ENCODE results near the gene GDF10.

GDF10 gene

GRCh38 chr10:47276071-47276470 lies 23.9 kb upstream of the GDF10 start:
- DNase-seq: no peak

GRCh38 chr10:47276576-47277351 lies 23.2 kb upstream of the GDF10 start:
- no peak for DNase-seq

DNA sequence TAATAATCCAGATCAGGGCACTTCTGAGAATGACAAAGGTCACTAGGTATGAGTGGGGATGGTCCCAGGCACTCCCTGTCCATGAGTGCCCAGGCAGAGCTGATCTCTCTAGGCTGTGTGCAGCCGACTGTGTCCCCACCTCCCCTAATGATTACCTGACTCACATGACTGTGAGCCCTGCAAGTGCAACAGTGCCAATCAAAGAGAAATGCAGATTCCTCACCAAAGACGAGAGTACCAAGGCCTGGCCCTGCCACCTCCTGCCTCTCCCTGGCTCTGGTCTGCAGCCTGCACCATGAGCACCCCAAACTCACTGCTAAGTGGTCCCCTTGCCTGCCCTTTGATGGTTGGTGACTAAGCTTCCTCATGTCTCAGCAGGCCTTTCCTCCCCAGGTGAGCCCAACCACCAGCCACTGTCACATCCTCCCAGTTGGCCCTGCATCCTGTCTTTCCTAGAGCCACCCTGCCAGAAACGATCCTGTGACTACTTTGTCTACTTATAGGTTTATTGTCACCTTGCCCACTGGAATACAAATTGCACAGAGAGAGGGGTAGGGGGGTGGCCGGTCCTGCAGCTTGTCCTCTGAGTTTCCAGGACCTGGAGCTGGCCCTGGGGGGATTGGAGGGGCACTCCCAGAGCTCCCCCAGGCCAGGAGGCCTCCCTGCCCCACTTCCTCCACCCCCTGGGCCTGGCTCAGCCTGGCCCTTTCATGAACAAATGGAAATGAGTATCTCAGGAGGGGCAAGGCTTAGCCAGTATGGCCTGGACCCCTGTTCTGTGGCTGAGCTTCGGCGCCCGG lies 22.4 kb upstream of the GDF10 start:
- peak; percentile 41 for DNase-seq

DNA sequence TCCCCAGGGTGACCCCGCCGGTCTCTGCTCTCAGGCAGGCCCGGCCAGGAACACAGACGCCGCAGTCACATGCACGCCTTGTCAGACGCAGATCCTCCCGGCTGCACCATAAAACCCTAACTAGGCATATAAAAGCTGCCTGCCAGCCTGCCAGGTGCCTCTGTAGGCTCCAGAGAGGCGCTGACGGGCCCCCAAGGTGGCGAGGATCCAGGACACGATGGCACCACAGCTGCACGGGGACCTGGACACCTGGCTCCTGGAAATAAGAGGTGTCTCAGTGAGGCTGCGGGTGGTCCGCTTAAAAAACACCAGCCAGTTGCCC lies 21.9 kb upstream of the GDF10 start:
- no peak for DNase-seq

- no peak for DNase-seq
These were observed 21.3 kb upstream of the GDF10 start for GRCh38 chr10:47278720-47279119.

DNA sequence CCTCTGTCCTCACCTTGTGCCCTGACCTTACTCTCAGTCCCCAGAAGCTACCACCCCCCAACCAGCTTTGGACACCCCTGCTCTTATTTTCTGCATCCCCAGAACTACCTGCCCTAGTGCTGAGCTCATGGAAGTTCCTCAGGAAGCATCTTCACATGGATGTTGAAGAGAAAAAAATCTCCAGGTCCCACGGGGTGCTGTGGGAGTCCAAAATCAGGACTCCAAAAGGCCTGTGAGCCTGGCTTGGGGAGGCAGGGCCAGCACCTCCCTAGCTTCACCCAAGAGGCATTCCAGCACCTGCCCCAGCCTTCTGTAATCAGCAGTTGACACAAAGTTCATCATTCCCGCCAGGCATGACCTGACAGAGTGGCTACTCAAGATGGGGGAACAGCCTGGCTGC lies 20.7 kb upstream of the GDF10 start:
- no peak for DNase-seq

DNA sequence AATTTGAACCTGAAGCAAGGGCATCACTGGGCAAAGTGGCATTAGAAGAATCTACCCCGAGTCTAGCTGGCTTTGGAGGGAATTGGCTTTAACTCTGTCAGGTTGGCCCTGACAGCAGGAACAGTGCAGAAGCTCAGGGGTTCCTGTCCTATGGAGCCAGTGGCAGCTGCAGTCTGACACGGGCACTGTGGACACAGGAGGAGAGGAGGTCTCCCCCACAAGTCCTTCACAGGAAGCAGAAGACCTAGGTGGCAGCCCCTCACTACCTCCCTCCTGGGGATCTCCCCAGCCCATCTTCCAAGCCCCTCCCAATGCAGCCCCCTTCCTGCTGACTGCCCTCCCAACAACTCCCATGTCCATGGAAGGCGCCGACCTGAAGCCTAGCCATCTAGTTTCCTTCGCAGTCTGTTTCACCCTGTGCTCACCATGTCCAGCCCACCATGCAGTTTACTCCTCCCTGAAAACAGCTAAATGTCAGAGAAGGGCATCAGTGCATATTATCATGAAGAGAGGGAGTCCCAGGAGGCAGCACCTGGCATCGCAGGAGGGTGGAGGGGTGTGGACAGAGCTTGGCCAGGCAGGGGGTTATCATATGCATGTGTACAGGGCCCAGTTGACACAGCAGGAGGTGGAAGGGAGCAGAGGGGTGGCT lies 17.9 kb upstream of the GDF10 start:
- no peak for DNase-seq

- no peak for DNase-seq
These were observed 17.4 kb upstream of the GDF10 start for GRCh38 chr10:47282657-47283018.

DNA sequence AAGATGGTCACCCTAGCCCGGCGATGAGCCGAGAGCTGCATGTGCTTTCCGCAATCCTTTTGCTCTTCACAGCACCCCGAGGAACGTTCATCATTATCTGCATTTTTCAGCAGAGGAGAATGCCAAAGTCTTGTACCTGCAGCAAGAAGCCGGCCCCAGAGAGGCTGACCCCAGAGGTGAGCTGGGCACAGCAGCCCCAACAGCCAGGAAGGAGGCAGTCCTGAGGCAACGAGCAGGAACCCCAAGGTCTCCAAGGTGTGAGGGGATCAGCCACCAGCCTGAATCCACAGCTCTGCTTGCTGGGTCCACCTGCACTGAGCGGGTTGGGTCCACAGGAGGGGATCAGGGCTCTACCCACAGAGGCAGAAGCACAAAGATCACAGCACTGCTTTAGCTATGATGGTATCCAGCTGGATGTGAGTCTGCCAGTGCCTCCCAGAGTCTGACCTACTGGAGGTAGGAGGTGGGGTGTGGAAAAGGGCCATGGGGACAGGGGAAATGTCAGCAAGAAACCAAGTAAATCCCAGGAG lies 16.8 kb upstream of the GDF10 start:
- no peak for DNase-seq

GRCh38 chr10:47283848-47284247 lies 16.1 kb upstream of the GDF10 start:
- no peak for DNase-seq

GRCh38 chr10:47285381-47286115 lies 14.4 kb upstream of the GDF10 start:
- no peak for DNase-seq

- no peak for DNase-seq
These were observed 13.9 kb upstream of the GDF10 start for GRCh38 chr10:47286116-47286505.

DNA sequence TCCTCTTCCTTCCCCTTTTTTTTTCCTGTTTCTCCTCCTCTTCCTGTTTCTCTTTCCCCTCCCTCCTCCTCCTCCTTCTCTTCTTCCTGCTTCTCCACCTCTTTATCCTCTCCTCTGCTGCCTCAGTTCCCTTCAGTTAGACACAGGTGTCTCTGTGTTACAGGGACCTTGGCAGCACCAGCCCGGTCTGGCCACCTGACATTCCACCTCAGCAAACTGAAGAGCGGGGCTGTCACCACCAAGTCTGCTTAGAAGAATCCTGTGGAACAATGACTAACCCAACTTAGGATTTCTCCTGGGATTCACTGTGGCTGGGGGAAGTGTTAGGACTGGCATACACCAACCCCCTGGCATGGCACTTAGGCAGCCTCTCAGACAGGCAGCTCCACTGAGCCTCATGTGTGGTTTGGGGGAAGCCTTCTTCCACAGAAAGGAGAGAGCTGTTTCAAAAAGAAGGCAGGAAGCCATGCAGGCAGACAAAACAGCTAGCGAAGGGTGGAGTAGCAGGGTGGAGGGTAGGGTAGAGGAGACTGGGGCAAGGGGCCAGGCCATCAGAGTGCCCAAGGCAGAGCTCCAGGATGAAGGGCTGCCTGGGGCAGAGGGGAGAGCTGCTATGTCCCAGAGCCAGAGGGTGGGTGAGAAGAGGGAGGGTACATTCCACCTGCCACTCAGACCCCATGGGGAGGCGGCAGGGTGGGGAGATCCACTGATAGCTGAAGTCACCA lies 13.2 kb upstream of the GDF10 start:
- DNase-seq: no peak

DNA sequence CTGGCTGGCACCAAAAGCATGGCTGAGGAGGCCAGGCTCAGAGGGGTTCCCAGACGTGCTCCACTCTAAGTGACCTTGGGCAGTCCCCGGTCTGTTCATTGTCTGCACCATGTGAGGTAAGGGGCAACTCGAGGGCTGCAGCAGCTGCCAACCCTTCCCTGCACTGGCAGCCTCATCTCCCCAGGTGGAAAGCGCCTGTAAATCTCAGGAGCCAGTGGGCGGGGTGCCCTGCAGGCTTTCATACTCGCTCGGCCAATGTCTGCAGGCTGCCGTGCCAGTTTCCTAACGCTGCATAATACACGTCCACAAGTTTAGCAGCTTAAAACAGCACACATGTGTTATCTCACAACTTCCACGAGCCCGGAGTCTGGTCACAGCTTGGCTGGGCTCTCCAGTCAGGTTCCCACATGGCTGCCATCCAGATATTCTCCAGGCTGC lies 12.6 kb upstream of the GDF10 start:
- DNase-seq: no peak

DNA sequence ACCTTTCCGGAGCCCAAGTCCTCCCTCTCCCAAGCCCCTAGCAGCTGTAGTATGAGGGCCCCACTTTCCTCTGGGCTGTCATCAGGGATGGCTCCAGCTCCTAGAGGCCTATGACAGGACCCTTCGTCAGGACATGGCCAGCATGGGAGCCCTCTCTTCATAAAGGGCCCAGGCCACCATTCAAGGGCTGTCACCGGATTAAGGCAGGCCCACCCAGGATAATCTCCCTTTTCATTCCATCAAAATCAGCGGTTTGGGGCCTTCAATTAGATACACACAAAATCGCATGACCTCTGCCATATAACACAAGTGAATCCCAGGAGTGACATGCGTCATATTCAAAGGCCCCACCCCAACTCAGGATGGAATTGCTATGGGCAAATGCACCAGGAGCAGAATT lies 12.2 kb upstream of the GDF10 start:
- DNase-seq: no peak

DNA sequence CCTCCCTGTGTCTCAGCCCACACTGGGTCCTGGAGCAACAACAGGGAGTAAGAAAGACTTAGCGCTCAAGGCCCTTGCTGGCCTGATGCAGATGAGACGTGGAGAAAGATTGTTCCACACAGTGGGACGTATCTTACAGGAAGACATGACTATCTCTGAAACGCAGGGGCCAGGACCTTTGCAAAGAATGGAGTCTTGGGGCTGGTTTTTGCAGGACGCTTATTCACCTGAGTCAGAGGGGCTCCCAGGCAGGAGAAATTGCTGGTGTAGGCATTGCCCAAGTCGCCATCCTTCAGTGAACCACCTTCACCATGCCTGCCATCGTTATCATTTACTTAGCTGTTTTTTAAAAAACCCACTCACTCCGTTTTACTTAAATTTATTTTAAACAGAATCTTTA lies 11.8 kb upstream of the GDF10 start:
- DNase-seq: no peak

DNA sequence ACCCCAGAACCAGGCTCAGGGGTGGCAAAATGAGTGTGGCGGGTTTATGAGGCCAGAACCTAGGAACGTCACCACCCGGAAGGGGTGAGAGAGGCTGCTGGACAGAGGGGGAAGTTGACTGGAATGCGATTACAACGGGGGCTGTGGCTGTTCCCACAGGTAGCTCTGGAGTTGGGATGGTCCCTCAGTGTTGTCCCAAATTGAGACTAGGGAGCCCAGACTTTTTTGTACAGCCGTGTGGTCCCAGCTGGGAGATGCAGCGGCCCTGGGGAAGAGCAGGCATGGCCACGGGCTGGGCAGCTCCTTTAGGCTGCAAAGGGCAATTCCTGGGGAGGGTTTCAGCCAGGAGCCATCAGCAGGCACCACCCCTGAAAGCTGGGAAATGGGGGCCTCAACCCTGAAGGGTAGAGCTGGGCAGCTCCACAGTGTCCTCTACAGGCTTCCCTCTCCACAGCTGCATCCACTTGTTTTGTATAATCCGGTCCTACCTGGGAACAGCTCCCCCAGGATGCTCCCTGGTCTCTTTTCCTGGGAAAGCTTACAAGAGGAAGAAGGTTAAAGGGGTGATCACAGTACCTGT lies 11.0 kb upstream of the GDF10 start:
- no peak for DNase-seq

GRCh38 chr10:47289921-47290320 lies 10.1 kb upstream of the GDF10 start:
- DNase-seq: no peak

- DNase-seq: no peak
These were observed 9.7 kb upstream of the GDF10 start for GRCh38 chr10:47290338-47290737.

DNA sequence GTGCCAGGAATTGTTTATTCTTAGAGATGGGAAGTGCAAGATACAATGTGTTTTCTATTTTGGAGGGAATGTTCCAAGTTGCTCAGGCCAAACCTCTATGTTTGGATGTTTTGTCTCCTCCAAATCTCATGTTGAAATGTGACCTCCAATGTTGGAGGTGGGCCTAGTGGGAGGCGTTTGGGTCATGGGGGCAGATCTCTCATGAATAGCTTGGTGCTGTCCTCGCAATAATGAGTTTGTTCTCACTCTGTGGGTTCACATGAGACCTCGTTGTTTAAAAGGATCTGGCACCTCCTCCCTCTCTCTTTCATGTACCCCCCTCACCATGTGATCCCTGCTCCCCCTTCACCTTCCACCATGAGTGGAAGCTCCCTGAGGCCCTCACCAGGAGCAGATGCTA lies 8.3 kb upstream of the GDF10 start:
- DNase-seq: no peak

GRCh38 chr10:47294057-47294456 lies 5.9 kb upstream of the GDF10 start:
- no peak for DNase-seq

DNA sequence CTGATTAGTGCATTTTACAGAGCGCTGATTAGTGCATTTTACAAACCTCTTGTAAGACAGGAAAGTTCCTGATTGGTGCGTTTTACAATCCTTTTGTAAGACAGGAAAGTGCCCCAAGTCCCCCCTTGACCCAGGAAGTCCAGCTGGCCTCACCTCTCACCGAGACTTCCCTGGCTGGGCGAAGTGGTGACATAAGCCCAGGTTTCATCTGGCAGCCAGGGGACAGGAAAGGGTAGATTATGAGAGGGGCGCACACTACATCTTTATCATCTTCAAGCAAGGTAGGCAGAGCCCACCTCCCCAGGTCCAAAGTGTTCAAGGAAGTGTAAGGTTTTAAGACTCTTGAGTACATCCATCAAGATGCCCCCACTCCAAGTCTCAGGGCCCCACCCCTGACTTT lies 5.5 kb upstream of the GDF10 start:
- DNase-seq: no peak

All from activated T-cell treated with anti-CD3 and anti-CD28 coated beads, Interleukin-2, amount 50 U/mL, for 1 hour (primary cell).